ENCODE measurements around the gene RPL35.
"Not testable (repeated sequence)": the region's sequence is repeated elsewhere in the genome, so short reads cannot be mapped to it uniquely, and the experiment has no call there.

RPL35 gene

DNA sequence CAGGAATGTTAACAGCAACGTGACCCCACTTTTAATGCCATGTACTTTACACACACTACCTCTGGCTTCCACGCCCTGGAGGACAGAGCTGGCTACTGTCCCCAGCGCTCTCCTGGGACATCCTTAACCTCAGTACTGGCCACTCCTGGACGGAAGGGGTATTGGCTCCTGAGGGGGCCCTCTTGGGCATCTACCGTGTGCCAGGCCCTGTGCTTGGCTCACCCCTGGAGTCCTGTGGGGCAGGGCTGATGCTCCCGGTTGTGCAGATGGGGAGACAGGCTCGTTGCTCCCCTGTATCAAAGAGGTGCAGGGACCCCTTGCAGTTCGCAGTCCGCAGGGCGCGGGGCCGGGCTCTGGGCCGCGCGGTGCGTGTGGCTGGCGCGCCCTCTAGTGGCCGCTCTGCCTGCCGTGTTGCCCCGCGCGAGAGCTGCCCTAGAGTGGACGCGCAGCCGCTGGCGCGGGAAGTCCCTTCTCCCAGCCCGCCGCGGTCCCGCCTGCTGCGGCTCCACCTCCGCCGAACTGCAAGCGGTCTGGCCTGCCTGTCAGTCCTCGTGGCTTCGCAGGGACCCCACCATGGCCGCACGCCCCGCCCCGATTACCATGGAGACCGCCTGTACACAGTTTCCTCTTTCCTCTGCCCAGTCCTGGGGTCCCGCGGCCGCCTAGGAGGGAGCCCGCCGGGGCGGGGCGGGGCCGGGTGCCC lies 8.8 kb downstream of the RPL35 start, which contains the start of gene WDR38:
Gene WDR38, plus strand, starts transcription at position 632 of the 703 bp plus-strand sequence. CDS start 72 bp downstream, outside the sequence.
- peak; percentile 48 to 79 for DNase-seq (ENCODE audit: low read depth in 2 of 2)

DNA sequence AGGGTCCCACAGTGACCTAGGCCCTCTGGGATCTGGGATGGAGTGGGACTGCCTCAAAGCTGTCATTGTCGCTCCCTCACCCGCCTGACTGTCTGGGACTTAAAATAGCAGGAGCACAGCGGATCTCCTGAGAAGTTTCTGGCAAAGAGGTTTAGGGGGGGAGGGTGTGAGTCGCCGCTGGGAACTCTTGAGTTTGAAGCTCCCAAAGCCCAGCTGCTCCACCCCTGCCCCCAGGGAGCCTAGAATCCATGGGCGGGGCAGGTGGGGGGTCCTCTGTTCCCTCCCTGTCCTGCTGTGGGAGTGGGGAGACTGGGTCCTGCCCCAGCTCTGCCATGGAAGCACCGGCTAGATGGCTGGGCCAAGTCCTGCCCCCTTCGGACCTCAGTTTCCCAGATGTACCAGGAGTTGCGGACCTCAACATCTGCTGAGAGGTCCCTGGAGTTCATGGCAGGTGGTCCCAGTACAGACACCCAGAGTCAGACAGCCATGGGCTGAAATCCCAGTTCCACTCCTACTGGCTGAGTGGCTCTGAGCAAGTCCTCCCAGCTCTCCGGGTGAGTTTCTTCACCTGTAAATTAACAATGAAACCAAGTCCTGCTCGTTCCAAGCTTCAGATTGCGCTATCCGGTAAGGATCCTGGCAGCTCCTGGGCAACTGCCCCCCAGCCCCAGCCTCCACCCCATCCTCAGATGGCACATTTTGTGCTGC lies 9.5 kb downstream of the RPL35 start:
- DNase-seq (ENCODE audit: low read depth in 2 of 2) = no peak

DNA sequence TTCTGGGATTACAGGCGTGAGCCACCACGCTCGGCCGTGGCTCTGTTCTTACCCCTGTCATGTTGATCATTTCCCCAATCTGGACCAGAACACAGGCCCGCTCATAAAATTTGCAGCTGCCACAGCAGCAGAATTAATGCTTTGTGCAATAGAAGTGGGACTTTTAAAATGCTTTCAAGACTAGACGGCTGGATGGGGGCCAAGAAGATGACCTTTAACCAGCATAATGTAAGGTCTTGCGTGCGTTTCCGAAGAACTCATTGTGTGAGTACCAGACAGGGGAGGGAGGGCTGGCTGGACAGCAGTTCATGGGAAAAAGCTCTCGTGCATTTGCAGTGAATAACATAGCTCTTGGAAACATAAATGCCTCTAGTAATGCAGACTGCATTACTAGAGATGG lies 12.0 kb downstream of the RPL35 start:
- DNase-seq (ENCODE audit: low read depth in 2 of 2) = no peak

DNA sequence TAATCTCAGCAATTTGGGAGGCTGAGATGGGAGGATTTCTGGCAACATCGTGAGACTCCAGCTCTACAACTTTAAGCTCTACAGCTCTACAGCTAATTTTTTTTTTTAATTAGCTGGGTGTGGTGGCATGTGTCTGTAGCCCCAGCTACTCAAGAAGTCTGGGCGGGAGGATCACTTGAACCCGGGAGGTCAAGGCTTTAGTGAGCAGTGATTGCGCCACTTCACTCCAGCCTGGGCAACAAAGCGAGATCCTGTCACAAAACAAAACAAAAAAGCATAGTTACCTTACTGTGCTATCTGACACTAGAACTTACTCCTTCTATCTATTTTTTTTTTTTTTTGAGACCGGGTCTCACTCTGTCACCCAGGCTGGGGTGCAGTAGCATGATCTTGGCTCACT lies 14.8 kb downstream of the RPL35 start:
- DNase-seq (ENCODE audit: low read depth in 2 of 2) = no peak

DNA sequence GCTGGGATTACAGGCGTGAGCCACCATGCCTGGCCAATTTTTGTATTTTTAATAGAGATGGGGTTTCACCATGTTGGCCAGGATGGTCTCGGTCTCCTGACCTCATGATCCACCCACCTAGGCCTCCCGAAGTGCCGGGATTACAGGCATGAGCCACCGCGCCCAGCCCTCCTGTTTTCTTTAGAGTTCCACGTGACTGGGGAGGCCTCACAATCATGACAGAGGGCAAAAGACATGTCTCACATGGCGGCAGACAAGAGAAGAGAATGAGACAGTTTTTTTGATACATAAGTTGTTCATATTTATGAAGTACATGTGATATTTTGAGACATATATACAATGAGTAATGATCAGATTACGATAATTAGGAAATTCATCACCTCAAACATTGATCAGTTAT lies 15.3 kb downstream of the RPL35 start:
- DNase-seq (ENCODE audit: low read depth in 2 of 2) = not testable (repeated sequence)

DNA sequence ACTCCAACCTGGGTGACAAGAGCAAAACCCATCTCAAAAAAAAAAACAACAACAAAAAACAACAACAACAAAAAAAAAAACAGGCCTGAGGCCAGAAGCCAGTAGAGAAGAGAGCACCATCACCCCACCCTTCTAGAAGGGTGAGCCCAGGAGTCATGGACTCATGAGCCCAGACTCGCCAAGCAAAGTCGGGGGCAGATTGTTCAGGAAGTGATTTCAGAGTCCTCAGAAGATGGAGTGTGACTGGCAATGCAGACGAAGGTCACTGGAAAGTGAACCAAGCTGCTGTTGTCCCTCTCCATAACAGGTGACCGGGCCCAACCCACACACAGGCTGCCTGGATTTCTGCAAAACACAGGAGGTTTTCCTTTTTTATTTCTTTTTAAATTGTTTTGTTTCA lies 17.5 kb downstream of the RPL35 start:
- DNase-seq (ENCODE audit: low read depth in 2 of 2) = no peak

DNA sequence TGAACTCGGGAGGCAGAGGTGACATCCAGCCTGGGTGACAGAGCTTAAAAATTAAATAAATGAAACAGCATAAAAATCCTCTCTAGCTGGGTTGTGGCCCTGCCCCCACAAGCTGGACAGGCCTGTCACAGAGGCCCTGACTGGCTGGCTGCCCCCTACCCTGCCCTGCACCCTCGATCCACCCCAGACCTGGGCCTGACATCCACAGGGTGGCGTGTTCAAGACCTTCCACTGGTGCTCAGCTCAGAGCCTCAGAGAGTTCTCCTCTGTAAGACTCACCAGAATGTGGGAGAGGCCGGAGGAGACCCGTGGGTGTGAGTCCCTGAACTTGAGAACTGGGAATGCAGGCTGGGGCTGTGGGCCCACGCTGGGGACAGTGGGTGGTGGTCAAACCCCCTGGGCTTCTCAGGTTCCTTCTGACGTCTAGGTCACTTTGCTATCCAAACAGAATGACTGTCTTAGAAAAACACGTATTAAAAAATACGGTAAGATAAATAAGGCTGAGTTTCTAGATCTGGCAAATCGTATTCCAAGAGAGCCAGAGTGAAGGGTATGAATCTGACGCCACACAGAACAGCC lies 18.2 kb downstream of the RPL35 start:
- DNase-seq (ENCODE audit: low read depth in 2 of 2) = no peak

DNA sequence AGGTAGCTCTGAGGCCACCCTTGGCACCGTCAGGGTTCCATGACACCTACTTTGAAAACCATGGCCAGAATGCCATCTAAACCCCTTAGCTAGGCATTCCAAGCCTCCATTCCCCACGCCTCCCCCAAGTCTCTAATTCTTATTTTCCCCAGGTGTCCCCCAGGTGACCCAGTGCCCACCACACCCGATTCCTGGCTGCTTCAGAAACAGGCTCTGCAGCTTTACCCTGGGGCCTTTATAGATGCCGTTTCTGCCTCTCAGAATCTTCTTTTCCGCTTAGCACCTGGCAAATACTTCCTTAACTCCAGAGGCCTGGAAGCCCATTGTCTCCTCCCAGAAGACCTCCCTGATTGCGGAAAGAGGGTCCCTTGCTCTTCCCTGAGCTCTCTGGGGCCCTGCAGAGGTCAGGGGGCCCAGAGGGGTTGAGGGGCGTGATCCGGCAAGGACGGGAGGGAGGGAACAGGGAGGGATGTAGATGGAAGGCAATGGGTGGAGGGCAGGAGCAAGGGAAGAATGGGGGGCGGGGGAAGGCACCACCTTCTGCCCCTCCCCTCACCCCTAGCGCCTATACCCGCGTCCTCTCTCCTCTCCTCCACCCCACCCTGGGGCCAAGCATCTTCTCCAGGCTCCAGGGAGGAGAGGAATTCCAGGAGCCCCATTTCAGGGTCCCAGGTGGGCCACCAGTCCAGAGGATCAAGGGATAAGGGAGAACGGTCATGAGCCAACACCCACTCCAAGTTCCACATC lies 20.5 kb downstream of the RPL35 start:
- DNase-seq (ENCODE audit: low read depth in 2 of 2) = no peak

DNA sequence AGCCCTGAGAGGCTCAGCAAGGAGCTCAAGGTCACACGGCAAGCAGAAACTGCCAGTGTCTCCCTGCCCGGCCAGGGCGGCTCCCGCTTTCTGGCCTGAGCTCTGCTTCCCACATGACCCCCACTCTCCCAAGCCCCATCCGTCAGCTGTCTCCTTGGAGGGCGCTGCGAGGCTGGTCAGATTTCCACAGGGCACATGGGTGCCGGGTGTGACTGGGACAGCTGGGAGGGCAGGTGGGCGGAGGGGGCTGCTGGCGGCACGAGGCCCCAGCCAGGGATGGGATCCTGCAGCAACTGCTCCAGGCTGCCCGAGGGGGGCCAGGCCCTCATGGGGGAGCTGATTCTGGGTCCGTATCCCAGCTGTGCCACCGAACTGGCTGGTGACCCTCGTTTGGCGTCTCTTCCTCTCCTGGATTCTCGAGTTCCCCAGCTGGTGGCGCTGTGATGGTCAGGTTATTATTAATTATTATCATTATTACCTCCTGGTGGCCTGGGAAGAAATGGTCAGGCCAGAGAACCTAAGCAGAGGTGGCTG lies 21.4 kb downstream of the RPL35 start:
- DNase-seq (ENCODE audit: low read depth in 2 of 2) = no peak

DNA sequence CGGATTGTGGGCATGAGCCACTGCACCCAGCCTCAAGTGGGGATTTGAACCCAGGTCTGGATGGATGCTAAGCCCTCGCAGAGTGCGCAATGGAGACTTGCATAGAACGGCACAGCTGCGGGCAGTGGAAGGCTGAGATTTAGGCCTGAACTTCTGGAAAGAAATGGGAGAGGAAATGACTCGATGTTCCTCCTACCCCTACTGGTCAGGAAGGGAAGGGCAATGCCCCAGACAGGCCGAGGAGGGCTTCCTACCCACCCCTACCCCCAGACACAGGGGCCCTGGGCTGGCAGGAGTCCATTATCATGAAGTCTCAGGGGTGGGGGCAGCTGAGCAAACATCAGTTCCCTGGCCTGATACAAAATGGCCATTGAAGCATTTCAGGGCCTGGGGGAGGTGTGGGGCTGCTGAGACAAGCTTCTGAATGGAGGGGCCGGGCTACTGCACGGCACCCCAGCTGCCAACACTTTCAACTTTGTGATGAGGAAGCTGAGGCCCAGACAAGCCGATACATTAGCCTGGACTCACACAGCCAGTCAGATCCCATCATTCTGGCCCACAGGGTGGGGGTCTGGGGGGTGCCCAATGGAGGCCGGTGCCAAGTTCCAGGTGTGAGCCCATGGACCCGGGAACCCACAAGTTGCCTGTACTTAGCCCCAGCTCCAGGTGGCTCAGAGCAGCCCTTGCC lies 22.0 kb downstream of the RPL35 start:
- DNase-seq (ENCODE audit: low read depth in 2 of 2) = no peak

DNA sequence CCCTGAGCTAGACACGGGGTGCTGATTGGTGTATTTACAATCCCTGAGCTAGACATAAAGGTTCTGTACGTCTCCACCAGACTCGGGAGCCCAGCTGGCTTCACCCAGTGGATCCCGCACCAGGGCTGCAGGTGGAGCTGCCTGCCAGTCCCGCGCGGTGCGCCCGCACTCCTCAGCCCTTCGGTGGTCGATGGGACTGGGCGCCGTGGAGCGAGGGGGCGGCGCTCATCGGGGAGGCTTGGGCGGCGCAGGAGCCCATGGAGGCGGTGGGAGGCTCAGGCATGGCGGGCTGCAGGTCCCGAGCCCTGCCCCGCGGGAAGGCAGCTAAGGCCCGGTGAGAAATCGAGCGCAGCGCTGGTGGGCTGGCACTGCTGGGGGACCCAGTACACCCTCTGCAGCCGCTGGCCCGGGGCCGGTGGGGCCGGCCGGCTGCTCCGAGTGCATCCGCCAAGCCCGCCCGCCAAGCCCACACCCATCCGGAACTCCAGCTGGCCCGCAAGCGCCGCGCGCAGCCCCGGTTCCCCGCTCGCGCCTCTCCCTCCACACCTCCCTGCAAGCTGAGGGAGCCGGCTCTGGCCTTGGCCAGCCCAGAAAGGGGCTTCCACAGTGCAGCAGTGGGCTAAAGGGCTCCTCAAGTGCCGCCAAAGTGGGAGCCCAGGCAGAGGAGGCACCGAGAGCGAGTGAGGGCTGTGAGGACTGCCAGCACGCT lies 23.0 kb downstream of the RPL35 start:
- not testable (repeated sequence) for DNase-seq (ENCODE audit: low read depth in 2 of 2)

DNA sequence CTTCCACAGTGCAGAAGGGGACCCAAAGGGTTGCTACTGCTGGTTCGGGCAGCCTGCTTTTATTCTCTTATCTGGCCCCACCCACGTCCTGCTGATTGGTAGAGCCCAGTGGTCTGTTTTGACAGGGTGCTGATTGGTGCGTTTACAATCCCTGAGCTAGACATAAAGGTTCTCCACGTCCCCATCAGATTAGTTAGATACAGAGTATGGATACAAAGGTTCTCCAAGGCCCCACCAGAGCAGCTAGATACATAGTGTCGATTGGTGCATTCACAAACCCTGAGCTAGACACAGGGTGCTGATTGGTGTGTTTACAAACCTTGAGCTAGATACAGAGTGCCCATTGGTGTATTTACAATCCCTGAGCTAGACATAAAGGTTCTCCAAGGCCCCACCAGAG lies 23.6 kb downstream of the RPL35 start:
- DNase-seq (ENCODE audit: low read depth in 2 of 2) = not testable (repeated sequence)

DNA sequence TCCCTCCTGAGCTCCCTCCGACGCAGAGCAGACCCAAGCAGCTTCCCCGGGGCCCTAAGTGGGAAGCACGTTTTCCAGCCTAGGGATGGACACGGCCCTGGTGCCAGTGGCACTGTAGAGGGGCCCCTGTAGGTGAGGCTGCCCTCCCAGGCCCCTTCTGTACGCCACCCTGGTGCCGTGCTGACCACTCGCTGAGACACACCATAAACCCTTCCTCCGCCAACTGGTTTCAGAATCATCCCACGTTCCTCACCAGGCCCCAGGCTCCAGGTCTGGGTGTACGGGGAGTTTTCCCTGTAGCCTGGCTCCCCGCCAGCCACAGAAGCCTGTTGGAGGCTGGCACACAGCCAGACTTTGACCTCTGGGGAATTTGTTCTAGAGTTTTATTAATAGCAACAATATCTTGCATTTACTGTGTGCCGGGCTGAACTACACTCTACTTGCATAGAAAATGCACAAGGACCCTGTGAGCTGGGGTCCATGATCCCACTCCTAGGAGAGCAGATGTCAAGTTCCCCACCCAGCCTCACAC lies 26.7 kb downstream of the RPL35 start:
- no peak for DNase-seq (ENCODE audit: low read depth in 2 of 2)

DNA sequence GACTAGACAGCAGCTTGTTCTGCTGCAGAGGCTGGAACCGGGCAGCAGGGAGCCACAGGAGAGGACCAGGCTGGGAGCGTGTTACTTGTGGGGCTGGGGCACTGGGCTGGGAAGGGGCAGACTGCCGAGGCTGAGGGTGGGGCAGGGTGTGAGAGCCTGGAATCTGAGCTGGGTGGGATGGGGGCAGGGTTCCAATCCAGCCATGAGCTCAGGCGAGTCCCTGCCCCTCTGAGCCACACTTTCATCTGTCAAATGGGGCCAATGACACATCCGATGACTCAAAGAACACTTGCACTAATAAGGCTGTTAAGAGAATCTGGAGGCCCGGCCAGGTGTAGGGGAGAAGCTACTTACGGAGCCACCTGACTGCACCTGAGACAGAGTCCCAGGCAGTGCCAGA lies 27.2 kb downstream of the RPL35 start:
- DNase-seq (ENCODE audit: low read depth in 2 of 2) = no peak

DNA sequence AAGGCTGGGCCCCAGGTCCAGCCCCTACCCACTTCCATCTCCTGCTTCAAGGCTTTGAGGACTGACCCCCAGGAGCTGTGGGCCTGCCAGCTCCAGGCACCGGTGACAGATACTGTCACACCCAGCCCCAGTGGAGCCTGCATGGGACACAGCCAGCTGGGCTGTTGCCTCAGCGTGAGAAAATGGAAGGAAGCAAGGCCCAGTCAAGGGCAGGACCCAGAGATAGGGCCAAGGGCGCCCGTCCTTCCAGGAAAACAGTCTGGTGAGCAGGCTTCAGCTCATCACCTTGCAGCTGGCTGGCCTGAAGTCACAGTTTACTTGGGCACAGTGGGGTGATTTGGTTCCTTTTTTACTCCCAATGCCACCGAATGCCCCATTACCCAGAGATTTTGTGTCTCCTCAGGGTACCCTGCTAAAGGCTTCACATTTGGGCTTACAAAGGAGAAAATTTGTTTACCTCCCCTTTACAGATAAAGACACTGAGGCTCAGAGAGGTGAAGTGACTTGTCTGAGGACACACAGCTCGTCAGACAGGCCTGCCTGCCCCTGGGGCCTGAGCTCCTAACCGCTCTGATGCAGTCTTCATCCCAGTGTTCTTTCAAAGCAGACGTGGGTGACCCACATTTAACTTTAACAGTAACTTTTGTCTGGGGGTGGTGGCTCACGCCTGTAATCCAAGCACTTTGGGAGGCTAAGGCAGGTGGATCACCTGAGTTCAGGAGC lies 30.0 kb downstream of the RPL35 start:
- no peak for DNase-seq (ENCODE audit: low read depth in 2 of 2)

DNA sequence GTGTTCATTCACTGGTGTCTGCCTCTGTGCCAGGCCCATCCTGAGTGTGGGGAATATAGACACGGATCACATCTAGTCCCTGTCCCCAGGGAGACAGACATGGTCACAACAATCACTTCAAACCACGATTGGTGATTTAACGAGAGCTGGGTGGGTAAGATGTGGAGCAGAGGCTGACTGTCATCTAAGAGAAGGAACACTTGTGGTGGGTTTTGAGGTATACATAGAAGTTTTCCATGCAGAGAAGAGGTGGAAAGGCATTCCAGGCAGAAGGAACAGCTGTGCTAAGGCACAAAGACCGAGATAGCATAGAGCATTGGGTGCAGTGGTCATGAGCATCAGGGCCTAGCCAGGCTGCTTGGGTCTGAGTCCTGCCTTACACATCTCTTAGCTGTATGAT lies 31.2 kb downstream of the RPL35 start:
- no peak for DNase-seq (ENCODE audit: low read depth in 2 of 2)

DNA sequence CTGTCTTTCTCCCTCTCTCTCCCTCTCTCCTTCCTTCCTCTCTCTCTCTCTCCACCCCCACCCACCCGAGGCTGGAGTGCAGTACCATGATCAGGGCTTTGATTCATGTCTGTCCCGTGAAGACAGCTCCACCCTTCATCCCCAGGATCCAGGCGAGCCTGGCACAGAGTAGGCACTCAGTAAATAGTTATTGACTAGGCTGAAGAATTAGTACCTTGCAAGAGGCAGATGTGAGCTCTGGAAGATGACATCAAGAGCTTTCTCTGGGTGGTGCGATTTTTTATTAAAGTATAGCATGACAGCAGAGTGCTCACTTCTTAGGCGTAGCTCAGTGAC lies 32.5 kb downstream of the RPL35 start:
- no peak for DNase-seq (ENCODE audit: low read depth in 2 of 2)

DNA sequence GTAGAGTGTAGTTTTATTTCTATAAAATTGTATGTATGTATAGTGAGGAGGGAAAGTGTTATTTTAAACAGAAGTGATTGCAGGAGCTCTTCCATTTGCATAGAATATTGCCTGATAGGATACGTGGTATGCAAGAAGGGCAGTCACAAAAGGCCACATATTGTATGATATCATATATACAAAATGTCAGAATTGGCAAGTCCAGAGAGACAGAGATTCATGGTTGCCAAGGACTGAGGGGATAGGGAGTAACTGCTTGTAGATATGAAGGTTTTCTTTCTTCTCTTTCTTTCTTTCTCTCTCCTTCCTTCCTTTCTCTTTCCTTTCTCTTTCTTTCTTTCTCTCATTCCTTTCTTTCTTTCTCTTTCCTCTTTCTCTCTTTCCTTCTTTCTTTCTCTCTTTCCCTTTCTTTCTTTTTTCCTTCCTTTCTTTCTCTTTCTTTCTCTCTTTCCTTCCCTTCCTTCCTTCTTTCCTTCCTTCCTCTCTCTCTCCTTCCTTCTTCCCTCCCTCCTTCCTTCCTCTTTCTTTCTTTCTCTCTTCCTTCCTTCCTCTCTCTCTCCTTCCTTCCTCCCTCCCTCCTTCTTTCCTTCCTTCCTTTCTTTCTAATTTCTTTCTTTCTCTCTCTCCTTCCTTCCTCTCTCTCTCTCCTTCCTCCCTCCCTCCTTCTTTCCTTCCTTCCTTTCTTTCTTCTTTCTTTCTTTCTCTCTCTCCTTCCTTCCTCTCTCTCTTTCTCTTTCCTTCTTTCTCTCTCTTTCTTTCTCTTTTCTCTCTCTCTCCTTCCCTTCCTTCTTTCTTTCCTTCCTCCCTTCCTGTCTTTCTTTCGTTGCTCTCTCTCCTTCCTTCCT lies 33.0 kb downstream of the RPL35 start:
- DNase-seq (ENCODE audit: low read depth in 2 of 2) = no peak

All from stimulated activated CD8-positive, alpha-beta memory T cell treated with anti-CD3 and anti-CD28 coated beads, Interleukin-7, amount 100 ng/mL, for 4 hours (primary cell).